NCI-H1436 treated with DMSO at 0.1 percent for 48 hours (cell line): ENCODE data around the gene DUSP3.

Experiments used
- DNase-seq: peaks from one replicate; lab custom pipeline; 2025; lab: John Stamatoyannopoulos, UW

Gene DUSP3

DNA sequence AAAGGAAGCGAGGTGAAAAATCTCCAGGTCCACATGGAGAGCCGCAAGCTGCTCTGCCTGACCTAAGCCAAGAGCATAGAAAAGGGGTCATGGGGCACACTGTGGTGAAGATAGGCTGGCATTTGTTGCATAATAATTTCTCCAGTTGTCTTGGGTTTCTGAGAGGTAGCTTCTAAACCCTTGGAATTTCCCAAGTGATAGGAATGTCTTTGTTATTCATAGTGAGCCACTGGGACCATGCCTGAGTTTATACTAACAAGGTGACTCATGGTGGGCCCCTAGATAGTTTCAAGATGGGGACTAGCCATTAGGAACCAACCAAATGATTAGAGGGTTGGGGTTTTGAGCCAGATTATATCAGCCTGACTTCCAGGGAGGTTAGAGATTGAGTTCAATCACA is 45.8 kb downstream of the DUSP3 start:
- no peak for DNase-seq

- no peak for DNase-seq
Observed at GRCh38 chr17:43728081-43728480, 50.7 kb downstream of the DUSP3 start.

GRCh38 chr17:43723697-43724359 is 54.9 kb downstream of the DUSP3 start:
- no peak for DNase-seq

DNA sequence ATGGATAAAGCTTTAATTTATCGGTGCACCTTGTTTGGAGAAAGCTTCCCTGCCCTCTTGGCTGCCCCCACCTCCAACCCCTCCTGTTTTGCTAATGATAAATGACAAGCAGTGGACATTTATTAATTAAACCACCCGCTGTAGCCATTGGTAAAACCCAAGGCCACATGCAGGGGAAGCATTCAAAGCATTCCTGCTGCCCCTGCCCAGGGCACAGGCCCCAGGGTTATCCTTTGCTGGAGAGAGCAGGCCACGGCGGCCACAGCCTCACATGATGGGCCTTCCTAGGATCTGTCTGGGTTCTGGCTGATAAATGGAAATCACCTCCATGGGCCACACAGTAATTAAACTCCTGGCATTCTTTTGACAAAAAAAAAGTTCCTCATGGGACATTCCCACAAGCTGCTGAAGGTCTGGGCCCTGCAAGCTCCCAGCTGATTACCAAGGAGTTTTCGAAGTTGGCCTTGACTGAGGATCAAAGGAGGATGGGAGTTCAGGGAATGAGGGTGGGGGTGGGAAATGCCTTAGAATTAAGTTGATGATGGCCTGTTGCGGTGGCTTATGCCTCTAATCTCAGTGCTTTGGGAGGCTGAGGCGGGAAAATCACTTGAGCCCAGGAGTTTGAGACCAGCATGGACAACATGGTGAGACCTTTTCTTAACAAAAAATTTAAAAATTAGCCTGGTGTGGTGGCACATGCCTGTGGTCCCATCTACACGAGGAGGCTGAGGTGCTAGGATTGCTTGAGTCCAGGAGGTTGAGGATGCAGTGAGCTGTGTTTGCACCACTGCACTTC is 55.7 kb downstream of the DUSP3 start:
- no peak for DNase-seq

DNA sequence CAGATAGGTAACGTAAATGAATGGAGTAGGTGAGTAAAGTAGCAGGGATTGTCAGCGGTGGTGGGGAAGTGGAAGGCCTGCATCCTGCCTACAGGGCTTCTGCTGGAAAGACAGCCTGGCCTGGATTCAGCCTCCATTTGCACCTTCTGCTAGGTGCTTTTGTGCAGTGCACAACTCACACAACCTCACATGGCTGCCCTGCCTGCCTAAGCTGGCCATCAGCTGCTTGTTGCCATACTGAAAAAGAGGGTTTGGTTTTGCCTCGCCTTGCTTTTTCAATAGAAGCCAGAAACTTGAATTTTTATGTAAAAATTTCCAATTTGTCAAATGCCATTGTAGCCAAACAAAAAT is 56.5 kb downstream of the DUSP3 start:
- DNase-seq, result no peak

- no peak for DNase-seq
Observed at GRCh38 chr17:43721537-43722268, 57.1 kb downstream of the DUSP3 start.

GRCh38 chr17:43720311-43721060 is 58.3 kb downstream of the DUSP3 start:
- DNase-seq, result no peak

- no peak for DNase-seq
Observed at GRCh38 chr17:43719578-43719977, 59.2 kb downstream of the DUSP3 start.

DNA sequence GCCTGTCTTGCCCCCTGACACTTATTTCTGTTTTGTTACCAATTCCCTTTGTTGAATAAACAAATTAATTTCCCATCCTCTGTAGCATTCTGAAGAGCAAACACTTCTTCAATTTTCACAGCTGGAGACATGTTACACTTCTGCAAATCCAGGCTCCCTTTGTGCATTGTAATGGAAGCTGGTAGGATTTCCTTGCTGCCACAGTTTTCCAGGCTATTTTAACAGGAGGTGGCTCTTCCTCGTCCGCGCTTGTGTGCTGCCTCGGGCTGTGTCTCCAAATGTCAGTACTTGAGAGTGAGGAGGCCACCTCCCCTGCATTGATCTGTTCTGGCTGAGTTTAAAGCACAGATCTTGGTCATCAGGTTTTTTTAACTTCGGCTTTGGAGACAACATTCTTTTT is 60.2 kb downstream of the DUSP3 start:
- DNase-seq, result no peak

DNA sequence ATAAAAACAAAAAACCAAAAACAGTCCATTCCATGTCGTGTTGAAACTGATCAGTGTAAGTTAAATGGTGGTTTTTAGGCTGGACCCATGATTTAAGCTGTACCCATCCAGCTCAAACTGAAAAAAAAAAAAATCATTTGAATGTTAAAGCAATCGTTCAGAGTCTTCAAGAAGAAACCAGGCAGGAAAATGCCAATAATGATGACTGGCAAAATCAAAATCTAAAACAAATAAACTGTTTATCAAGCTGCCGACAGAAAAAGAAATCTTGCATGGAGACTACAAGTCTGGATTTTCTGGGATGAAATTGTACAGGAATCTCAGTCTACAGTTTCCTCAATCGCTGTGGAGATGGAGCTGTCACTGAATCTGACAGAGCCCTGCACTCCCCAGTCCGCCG is 60.9 kb downstream of the DUSP3 start:
- no peak for DNase-seq
